GM13976 (cell line): Measurements from ENCODE around the gene CLCNKB.

ENCODE experiments used
- DNase-seq: peaks from one replicate; pipeline ENCODE4 v3.0.0; 2012; ENCODE audit warnings: low spot score
- in situ Hi-C: fragments of 300-500 bp; cut with MboI; formaldehyde crosslinking; loops from one replicate; pipeline ENCODE4 v1.12.0; 2022; ENCODE audit warnings: low sequenced_read_pairs, mixed read lengths, inconsistent platforms; ENCODE audit not compliant: unreplicated experiment
- TF ChIP-seq, protein P1 (sequence below): IDR thresholded peaks from 2 replicates; pipeline ENCODE4 v1.5.1; 2012; ENCODE audit warnings: borderline replicate concordance, mild to moderate bottlenecking; ENCODE audit not compliant: insufficient read depth; ENCODE audit errors: extremely low read depth, missing control alignments, control extremely low read depth

Gene CLCNKB

DNA sequence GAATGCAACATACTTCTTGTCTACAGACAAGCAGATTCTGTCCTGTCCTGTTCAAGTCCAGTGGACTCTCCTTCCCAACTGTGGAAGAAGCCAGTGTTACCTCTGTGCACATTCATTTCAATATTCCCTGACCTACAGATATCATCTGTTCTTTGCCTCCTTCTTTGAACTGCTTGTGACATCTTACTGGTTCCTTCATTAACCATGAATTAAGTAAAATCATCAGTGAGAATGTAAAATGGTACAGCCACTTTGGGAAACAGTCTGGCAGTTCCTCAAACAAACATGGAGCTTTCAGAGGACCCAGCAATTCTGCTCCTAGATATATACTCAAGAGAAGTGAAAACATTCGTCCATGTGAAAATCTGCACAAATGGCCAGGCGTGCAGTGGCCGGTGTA is 32.7 kb upstream of the CLCNKB start:
- TF ChIP-seq, protein P1, sequence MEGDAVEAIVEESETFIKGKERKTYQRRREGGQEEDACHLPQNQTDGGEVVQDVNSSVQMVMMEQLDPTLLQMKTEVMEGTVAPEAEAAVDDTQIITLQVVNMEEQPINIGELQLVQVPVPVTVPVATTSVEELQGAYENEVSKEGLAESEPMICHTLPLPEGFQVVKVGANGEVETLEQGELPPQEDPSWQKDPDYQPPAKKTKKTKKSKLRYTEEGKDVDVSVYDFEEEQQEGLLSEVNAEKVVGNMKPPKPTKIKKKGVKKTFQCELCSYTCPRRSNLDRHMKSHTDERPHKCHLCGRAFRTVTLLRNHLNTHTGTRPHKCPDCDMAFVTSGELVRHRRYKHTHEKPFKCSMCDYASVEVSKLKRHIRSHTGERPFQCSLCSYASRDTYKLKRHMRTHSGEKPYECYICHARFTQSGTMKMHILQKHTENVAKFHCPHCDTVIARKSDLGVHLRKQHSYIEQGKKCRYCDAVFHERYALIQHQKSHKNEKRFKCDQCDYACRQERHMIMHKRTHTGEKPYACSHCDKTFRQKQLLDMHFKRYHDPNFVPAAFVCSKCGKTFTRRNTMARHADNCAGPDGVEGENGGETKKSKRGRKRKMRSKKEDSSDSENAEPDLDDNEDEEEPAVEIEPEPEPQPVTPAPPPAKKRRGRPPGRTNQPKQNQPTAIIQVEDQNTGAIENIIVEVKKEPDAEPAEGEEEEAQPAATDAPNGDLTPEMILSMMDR, result no peak
- no peak for DNase-seq
- in situ Hi-C loops, result no loop called here

DNA sequence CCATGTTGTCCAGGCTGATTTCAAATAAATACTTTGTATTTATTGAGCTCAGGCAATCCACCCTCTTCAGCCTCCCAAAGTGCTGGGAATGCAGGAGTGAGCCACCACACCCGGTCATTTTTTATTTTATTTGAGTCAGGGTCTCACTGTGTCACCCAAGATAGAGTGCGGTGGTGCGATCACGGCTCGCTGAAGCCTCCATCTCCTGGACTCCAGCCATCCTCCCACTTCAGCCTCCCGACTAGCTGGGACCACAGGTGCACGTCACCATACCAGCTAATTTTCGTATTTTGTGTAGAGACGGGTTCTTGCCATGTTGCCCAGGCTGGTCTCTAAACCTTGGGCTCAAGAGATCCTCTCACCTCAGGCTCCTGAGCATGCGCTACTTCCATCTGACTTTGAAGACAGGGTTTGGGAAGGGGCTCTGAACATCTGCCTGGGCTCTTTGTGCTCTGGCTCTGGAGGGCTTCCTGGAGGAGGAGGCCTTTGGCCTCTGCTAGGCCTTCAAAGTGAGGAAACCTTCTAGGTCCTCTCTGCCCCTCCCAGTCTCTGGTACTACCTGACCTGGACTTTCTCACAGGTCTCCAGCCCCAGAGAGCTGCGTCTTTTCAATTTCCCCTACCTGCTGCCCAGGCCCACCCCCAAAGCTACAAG is 31.5 kb upstream of the CLCNKB start:
- TF ChIP-seq, protein P1, result no peak
- in situ Hi-C loops, result no loop called here
- DNase-seq, result no peak

DNA sequence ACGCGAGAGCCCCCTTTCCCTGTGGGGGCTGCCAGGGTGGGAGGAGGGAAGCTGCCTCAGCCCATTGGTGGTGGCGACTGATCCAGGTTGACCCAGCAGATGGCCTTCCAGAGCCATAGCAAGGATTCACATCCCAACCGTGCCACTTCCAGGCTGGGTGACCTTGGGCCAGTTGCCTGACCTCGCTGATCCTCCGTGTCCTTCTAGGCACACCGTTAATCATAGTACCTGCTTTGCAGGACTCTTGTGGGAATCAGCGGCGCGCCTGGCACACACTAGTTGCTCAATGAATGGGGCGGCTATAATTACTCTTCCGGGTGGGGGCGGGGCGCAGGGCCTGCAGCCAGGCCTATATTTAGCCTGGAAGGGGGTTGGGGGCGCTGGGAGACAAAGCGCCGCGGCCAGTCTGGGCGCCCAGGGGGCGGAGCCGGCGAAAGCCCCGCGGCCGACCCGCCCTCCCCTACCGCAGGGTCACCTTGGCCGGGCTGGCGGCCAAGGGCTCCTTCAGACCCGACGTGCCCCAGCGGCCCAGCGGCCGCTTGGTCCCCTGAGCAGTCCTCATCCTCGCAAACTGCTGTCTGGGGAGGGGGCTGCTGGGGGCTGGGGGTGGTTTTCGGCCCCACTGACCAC is 30.9 kb upstream of the CLCNKB start:
- TF ChIP-seq, protein P1, result no peak
- DNase-seq, result peak; percentile 79
- in situ Hi-C loops, result no loop called here

DNA sequence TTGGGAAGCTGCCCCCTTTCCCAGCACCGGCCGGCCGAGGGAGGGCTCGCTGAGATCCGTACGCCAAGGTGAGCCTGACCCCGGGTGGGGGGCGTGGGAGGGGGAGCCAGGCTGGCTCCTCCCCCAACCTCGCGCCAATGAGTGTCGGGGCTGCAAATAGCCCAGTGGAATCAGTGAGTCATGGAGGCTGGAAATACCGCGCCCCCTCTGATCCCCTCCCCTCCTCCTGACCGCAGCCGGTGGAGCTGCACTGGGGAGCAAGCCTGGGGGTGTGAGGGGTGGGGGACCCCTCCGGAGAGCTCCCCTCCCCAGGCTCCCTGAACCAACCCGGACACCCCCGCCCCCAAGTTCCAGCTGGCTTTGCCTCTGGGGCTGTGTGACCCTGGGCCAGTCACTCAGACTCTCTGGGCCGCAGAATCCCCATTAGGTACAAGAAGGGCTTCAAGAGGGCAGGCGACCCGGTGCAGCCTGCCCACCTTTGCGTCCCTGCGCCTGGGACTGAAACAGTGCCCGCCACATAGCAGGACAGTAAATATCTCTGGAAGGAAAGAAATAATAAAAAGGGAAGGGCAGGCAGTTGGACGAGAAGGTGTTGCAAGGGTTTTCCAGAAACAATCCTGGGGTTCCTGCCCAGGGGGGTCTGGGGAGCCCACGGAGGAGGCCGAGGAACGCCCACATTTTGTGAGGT is 30.2 kb upstream of the CLCNKB start:
- in situ Hi-C loops, result no loop called here
- DNase-seq, result peak; percentile 80
- TF ChIP-seq, protein P1, result no peak

DNA sequence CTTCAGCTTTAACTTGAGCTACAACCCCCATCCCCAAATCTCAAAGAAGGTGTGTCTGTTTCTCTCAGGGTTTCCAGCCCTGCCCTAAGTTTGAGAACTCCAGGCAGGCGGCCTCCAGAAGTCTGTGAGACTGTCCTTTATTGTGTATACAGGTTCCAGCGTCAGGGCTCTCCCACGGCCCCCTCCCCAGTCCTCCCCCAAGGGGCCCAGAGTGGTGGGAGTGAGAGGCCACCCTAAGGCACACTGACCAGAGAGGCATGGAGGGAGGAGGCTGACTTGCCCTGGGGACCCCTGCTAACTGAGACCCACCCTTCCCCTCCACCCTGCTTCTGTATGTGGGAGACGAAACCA is 29.7 kb upstream of the CLCNKB start:
- DNase-seq, result no peak
- TF ChIP-seq, protein P1, result no peak

DNA sequence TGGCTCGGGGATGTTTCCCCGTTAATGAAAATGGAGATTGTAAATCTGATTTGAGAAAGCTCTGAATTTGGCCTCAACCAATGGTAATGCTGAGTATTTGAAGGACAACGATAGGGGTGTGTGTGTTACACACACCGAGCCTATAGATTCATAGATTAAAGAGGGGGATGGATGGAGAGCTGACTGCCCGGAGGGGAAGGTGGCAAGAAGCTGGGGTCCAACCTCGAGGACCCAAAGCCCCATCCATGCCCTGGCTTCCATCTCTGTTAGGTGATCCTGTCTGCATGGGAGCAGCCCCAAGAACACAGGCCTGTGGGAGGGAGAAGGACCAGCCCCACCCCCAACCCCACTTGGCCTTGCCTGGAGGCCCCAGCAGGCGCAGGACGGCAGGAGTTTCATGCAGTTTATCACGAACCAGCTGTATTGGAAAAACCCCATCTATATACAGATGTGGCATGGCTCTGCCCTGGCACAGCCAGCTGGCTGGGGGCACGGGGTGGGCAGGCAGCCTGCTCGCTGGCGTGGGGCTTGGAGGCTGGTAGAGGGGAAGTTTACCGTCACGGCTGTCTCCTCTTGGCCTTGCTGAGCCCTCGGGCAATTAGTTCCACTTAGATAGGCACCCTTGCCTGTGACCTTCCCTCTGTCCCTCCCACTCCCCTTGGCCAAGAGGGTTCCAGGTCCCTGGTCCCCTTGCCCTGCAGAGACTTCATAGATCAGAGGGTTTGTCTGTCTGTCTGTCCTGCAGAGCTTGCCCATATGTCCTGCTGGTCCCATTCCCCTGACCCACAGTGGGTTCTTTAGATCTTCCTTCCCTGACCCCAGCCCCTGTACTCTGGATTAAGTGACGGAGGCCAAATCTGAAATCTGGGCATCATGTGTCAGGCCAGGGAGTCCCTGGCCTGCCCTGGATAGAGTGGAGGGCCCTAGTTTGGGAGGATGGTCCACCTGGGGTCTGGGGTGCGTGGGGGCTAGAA is 28.8 kb upstream of the CLCNKB start:
- in situ Hi-C loops, result no loop called here
- DNase-seq, result no peak
- TF ChIP-seq, protein P1, result no peak

More for the DNA sequence above, 29.7 kb upstream of the CLCNKB start:
- in situ Hi-C loops, result no loop called here
